ENCODE results near the gene ZNF304.
"Not testable (repeated sequence)": the region's sequence is repeated elsewhere in the genome, so short reads cannot be mapped to it uniquely, and the experiment has no call there.

The ZNF304 gene

GRCh38 chr19:57362997-57363687 lies 12.1 kb downstream of the ZNF304 start, which contains the start of the genes TRAPPC2B and ZNF547:
TSS of gene TRAPPC2B (plus strand) at chr19:57363551. CDS start at chr19:57364834, 1,283 bp downstream.
TSS of gene ZNF547 (plus strand) at chr19:57363551. CDS start at chr19:57368556, 5,005 bp downstream.
- DNase-seq = peak; percentile 98

- no peak for DNase-seq
Measured at GRCh38 chr19:57363688-57364181, 12.7 kb downstream of the ZNF304 start.

- no peak for DNase-seq
Measured at GRCh38 chr19:57366776-57367175, 15.7 kb downstream of the ZNF304 start.

- no peak for DNase-seq
Measured at GRCh38 chr19:57374179-57374578, 23.1 kb downstream of the ZNF304 start.

- not testable (repeated sequence) for DNase-seq
Measured at GRCh38 chr19:57374647-57375046, 23.6 kb downstream of the ZNF304 start.

- no peak for DNase-seq
Measured at GRCh38 chr19:57376151-57376550, 25.1 kb downstream of the ZNF304 start.

- DNase-seq = no peak
Measured at GRCh38 chr19:57377498-57378146, 26.6 kb downstream of the ZNF304 start.

GRCh38 chr19:57380923-57381322 lies 29.9 kb downstream of the ZNF304 start:
- DNase-seq = no peak

- DNase-seq = no peak
Measured at GRCh38 chr19:57382806-57383488, 31.9 kb downstream of the ZNF304 start.

GRCh38 chr19:57389194-57389729 lies 38.2 kb downstream of the ZNF304 start:
- no peak for DNase-seq

GRCh38 chr19:57389730-57390598 lies 38.9 kb downstream of the ZNF304 start, which contains the start of gene ZNF548:
TSS of gene ZNF548 (plus strand) at chr19:57389854. CDS start at chr19:57390100, 246 bp downstream.
- peak; percentile 97 for DNase-seq

- DNase-seq = no peak
Measured at GRCh38 chr19:57395710-57396109, 44.6 kb downstream of the ZNF304 start.

- no peak for DNase-seq
Measured at GRCh38 chr19:57398868-57399267, 47.8 kb downstream of the ZNF304 start.

GRCh38 chr19:57403737-57404563 lies 52.9 kb downstream of the ZNF304 start:
- no peak for DNase-seq

GRCh38 chr19:57406516-57407123 lies 55.5 kb downstream of the ZNF304 start:
- peak; percentile 81 for DNase-seq

Measured in activated CD4-positive, alpha-beta T cell treated with anti-CD3 and anti-CD28 coated beads for 48 hours (primary cell).